Measurements from ENCODE around the gene ARHGAP25.

DNA sequence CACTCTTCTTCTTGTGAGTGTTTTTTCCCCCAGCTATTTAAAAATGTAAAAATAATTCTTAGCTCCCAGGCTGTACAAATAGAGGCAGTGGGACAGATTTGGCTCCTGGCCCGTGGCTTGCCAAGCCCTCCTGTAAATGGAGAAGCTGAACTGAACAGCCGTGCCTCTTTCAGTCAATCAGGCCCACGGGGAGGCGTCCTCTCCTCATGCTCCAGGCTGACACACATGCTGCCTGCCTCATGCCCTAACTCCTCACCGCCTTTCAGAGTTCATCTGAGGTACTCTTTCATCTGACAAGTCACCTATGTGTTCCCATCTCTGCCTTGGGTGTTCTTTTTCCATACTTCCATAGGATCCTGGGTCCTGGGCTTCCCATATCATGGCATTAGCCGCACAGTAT is 77.6 kb downstream of the ARHGAP25 start:
- TF ChIP-seq, protein P1, sequence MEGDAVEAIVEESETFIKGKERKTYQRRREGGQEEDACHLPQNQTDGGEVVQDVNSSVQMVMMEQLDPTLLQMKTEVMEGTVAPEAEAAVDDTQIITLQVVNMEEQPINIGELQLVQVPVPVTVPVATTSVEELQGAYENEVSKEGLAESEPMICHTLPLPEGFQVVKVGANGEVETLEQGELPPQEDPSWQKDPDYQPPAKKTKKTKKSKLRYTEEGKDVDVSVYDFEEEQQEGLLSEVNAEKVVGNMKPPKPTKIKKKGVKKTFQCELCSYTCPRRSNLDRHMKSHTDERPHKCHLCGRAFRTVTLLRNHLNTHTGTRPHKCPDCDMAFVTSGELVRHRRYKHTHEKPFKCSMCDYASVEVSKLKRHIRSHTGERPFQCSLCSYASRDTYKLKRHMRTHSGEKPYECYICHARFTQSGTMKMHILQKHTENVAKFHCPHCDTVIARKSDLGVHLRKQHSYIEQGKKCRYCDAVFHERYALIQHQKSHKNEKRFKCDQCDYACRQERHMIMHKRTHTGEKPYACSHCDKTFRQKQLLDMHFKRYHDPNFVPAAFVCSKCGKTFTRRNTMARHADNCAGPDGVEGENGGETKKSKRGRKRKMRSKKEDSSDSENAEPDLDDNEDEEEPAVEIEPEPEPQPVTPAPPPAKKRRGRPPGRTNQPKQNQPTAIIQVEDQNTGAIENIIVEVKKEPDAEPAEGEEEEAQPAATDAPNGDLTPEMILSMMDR (IDR thresholded peaks at IDR 0.05) = no peak
- no peak for TF ChIP-seq POLR2A (IDR thresholded peaks at IDR 0.05)

Measured in body of pancreas (tissue), 4 donors.